ENCODE data around the gene CEP83. TPM values are rescaled to one million over a fixed set of nuclear protein-coding genes. Genes with fewer than 3 reads are reported as not detected.

CEP83 gene
- total and polyA plus RNA-seq, 9 of the 15 experiments (the other 6 are each of a cell fraction or from before 2014, with no cell fraction given): 5.3 to 40.5 (median 31.3) TPM

- ATAC-seq (no peak), FAIRE-seq (no peak), DNase-seq (ENCODE audit: extremely low read depth in 1 of 4, low spot score in 3 of 4) (no peak)
- Histone ChIP-seq H3K4me1 (replicated peaks in 1 of 2; ENCODE audit: control insufficient read depth in 2 of 2, insufficient read depth in 2 of 2, low read length in 2 of 2) (no peaks in the 10 kb centered on the region), H3K4me3 (no peak overlapping the region), H3K9me1 (ENCODE audit: control insufficient read depth, insufficient read depth, low read length) (no peaks in the 10 kb centered on the region), H3K36me3 (ENCODE audit: control insufficient read depth, insufficient read depth, low read length) (peaks cover 54% of the 10 kb centered on the region), H3K27me3 (ENCODE audit: control insufficient read depth in 2 of 2, insufficient read depth in 2 of 2, low read length in 2 of 2) (no peaks in the 10 kb centered on the region), H3K27ac (ENCODE audit: extremely low read depth, low read depth, low read length) (no peak overlapping the region), H3K9me3 (replicated peaks; ENCODE audit: control insufficient read depth, insufficient read depth, low read depth, low read length) (peaks cover 1% of the 10 kb centered on the region; the same call in 1 of the 2 replicates), H3K4me2 (ENCODE audit: insufficient read depth, low read length) (no peak overlapping the region), H3K9ac (ENCODE audit: insufficient read depth in 1 of 2, low read depth in 2 of 2, low read length in 2 of 2) (no peak overlapping the region), H2AFZ (ENCODE audit: low read depth, low read length) (no peak overlapping the region), H4K20me1 (replicated peaks; ENCODE audit: control insufficient read depth, insufficient read depth, low read length) (no peaks in the 10 kb centered on the region), H3K79me2 (ENCODE audit: control insufficient read depth, insufficient read depth, low read length) (no peaks in the 10 kb centered on the region)
- CTCF ChIA-PET (ENCODE audit: low intra/inter-chr PET ratio): no interaction called here
- 82% methylated on average over 1 of the region's 1 CpG for WGBS (ENCODE audit: insufficient coverage, low coverage, missing lambda C conversion rate)
- no TSS peak for BruUV-seq (replicated peaks)
- POLR2A ChIA-PET: no interaction called here
- TF ChIP-seq HDAC6 (IDR thresholded peaks at IDR 0.05; ENCODE audit: low read depth, low read length) (no peak), ILF3 (IDR thresholded peaks at IDR 0.05; ENCODE audit: borderline replicate concordance) (no peak), HMG20B (CRISPR knock-in tag; IDR thresholded peaks at IDR 0.05) (no peak), CBFA2T3 (IDR thresholded peaks at IDR 0.05) (no peak), SRSF7 (optimal IDR thresholded peaks at IDR 0.05; ENCODE audit: low read depth, low read length) (no peak), MEF2D (tag; conservative IDR thresholded peaks at IDR 0.05; ENCODE audit: low read depth) (no peak)
- TF ChIP-seq, protein P1, sequence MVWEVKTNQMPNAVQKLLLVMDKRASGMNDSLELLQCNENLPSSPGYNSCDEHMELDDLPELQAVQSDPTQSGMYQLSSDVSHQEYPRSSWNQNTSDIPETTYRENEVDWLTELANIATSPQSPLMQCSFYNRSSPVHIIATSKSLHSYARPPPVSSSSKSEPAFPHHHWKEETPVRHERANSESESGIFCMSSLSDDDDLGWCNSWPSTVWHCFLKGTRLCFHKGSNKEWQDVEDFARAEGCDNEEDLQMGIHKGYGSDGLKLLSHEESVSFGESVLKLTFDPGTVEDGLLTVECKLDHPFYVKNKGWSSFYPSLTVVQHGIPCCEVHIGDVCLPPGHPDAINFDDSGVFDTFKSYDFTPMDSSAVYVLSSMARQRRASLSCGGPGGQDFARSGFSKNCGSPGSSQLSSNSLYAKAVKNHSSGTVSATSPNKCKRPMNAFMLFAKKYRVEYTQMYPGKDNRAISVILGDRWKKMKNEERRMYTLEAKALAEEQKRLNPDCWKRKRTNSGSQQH (CRISPR knock-in tag; IDR thresholded peaks at IDR 0.05): no peak
- in situ Hi-C loops (cut with MboI) (no loop called here), intact Hi-C loops (cut with micrococcal nuclease) (no loop called here)
Measured at GRCh38 chr12:94327809-94328208, 131.9 kb downstream of the CEP83 start.

All from K562 (cell line).